ENCODE results near the gene RFC3. TPM values are rescaled to one million over a fixed set of nuclear protein-coding genes. Genes with fewer than 3 reads are reported as not detected.

The RFC3 gene
- total RNA-seq, 1 experiment from 2014 or later, result 38.2 TPM

DNA sequence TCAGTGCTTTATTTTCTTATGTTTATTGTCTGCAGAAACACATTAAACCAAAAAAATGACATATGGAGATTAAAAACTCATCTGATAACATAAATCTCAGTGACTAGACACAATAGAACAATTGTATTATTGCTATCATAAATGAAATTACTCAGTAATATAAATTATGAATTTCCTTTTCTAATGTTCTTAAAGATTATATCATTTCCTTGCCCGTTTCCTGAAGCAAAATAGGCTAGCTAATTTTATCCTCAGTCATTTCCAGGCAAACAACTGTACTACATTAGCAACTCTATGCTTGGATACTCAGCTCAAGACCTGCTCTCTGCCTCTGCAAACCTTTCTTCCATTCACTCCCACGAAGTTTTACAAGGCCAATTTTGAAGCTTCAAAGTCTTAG, 61.2 kb downstream of the RFC3 start:
- Histone ChIP-seq H3K4me2 (ENCODE audit: low read length) (no peak overlapping the region), H3K79me2 (ENCODE audit: insufficient read depth, low read length) (no peaks in the 10 kb centered on the region), H3K27me3 (ENCODE audit: insufficient read depth, low read length) (no peaks in the 10 kb centered on the region), H4K20me1 (ENCODE audit: insufficient read depth) (no peaks in the 10 kb centered on the region), H3K4me3 (replicated peaks in 1 of 2; ENCODE audit: low read depth in 1 of 2, low read length in 2 of 2) (no peak overlapping the region), H3K9ac (ENCODE audit: low read length) (no peak overlapping the region), H3K4me1 (ENCODE audit: control insufficient read depth in 1 of 2, insufficient read depth in 2 of 2, low read length in 2 of 2) (no peaks in the 10 kb centered on the region), H3K27ac (ENCODE audit: low read depth, low read length) (no peak overlapping the region), H2AFZ (ENCODE audit: low read depth, low read length, poor library complexity, severe bottlenecking) (no peak overlapping the region), H3K9me3 (ENCODE audit: control insufficient read depth in 1 of 2, insufficient read depth in 1 of 2, low read depth in 1 of 2, low read length in 2 of 2) (no peaks in the 10 kb centered on the region), H3K9me2 (ENCODE audit: insufficient read depth) (no peaks in the 10 kb centered on the region), H3K36me3 (ENCODE audit: control insufficient read depth in 1 of 2, insufficient read depth in 2 of 2, low read length in 2 of 2) (no peaks in the 10 kb centered on the region)
- intact Hi-C loops (cut with micrococcal nuclease), result no loop called here
- no peak for DNase-seq (ENCODE audit: low read depth, low spot score)
- CTCF ChIA-PET, result interaction anchor here (1.5 kb wide), 1 partner anchor 12 kb away, joined by 4 read pairs; no protein-coding TSS in a partner anchor
- POLR2A ChIA-PET, result no interaction called here
- ATAC-seq, result no peak
- TF ChIP-seq POLR2AphosphoS5 (IDR thresholded peaks at IDR 0.05; ENCODE audit: low read depth, low read length) (no peak), FOSL1 (IDR thresholded peaks at IDR 0.05; ENCODE audit: low read depth) (no peak), CBX3 (IDR thresholded peaks at IDR 0.05; ENCODE audit: low read depth) (no peak), ZFX (IDR thresholded peaks at IDR 0.05) (no peak), TCF7L2 (IDR thresholded peaks at IDR 0.05; ENCODE audit: borderline replicate concordance, extremely low read depth, insufficient read depth, insufficient read length) (no peak), RAD21 (IDR thresholded peaks at IDR 0.05; ENCODE audit: low read depth) (no peak), EGR1 (IDR thresholded peaks at IDR 0.05; ENCODE audit: low read depth) (no peak), JUND (IDR thresholded peaks at IDR 0.05) (no peak), SP1 (IDR thresholded peaks at IDR 0.05; ENCODE audit: low read depth) (no peak), SRF (IDR thresholded peaks at IDR 0.05; ENCODE audit: low read depth) (no peak), CEBPB (IDR thresholded peaks at IDR 0.05; ENCODE audit: low read depth) (no peak)
- TF ChIP-seq, protein P1, sequence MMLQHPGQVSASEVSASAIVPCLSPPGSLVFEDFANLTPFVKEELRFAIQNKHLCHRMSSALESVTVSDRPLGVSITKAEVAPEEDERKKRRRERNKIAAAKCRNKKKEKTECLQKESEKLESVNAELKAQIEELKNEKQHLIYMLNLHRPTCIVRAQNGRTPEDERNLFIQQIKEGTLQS (IDR thresholded peaks at IDR 0.05), result no peak
- no TSS peak for BruUV-seq (replicated peaks)
- RAD21 ChIA-PET (ENCODE audit: low non-redundant PET in 1 of 2, low total read pairs in 2 of 2, uncharacterized antibody in 2 of 2, unreplicated experiment in 2 of 2), result no interaction called here

DNA sequence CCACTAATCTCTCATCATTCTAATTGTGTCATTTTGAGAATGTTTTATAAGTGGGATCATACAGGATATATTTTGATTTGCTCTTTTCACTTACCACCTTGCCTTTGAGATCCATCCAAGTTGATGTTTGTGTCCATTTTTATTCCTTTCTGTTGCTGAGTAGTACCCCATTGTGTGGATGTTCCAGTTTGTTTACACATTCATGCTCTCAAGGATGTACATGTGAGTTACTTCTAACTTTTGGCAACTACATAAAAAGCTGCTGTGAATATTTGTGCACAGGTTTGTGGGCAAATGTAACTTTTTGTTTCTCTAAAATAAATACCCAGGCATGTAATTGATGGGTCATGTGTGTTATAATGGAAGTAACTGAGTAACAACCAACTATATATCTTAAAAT, 64.9 kb downstream of the RFC3 start:
- Histone ChIP-seq H3K4me1 (ENCODE audit: control insufficient read depth in 1 of 2, insufficient read depth in 2 of 2, low read length in 2 of 2) (no peaks in the 10 kb centered on the region), H4K20me1 (ENCODE audit: insufficient read depth) (no peaks in the 10 kb centered on the region), H2AFZ (ENCODE audit: low read depth, low read length, poor library complexity, severe bottlenecking) (no peak overlapping the region), H3K27me3 (ENCODE audit: insufficient read depth, low read length) (no peaks in the 10 kb centered on the region), H3K9ac (ENCODE audit: low read length) (no peak overlapping the region), H3K36me3 (ENCODE audit: control insufficient read depth in 1 of 2, insufficient read depth in 2 of 2, low read length in 2 of 2) (no peaks in the 10 kb centered on the region), H3K79me2 (ENCODE audit: insufficient read depth, low read length) (no peaks in the 10 kb centered on the region), H3K4me2 (ENCODE audit: low read length) (no peak overlapping the region), H3K9me2 (ENCODE audit: insufficient read depth) (no peaks in the 10 kb centered on the region), H3K9me3 (ENCODE audit: control insufficient read depth in 1 of 2, insufficient read depth in 1 of 2, low read depth in 1 of 2, low read length in 2 of 2) (no peaks in the 10 kb centered on the region), H3K27ac (ENCODE audit: low read depth, low read length) (no peak overlapping the region), H3K4me3 (replicated peaks in 1 of 2; ENCODE audit: low read depth in 1 of 2, low read length in 2 of 2) (no peak overlapping the region)
- no TSS peak for BruUV-seq (replicated peaks)
- ChIA-PET CTCF (no interaction called here), RAD21 (ENCODE audit: low non-redundant PET in 1 of 2, low total read pairs in 2 of 2, uncharacterized antibody in 2 of 2, unreplicated experiment in 2 of 2) (no interaction called here), POLR2A (no interaction called here)
- intact Hi-C loops (cut with micrococcal nuclease), result no loop called here
- DNase-seq (ENCODE audit: low read depth, low spot score), result no peak
- TF ChIP-seq EZH2 (IDR thresholded peaks at IDR 0.05) (no peak), RAD21 (IDR thresholded peaks at IDR 0.05; ENCODE audit: low read depth) (no peak), ELF1 (IDR thresholded peaks at IDR 0.05; ENCODE audit: borderline replicate concordance, low read depth) (no peak), JUND (IDR thresholded peaks at IDR 0.05) (no peak), FOSL1 (IDR thresholded peaks at IDR 0.05; ENCODE audit: low read depth) (no peak), CEBPB (IDR thresholded peaks at IDR 0.05; ENCODE audit: low read depth) (no peak), EGR1 (IDR thresholded peaks at IDR 0.05; ENCODE audit: low read depth) (no peak), SP1 (IDR thresholded peaks at IDR 0.05; ENCODE audit: low read depth) (no peak), POLR2A (IDR thresholded peaks at IDR 0.05; ENCODE audit: borderline replicate concordance, extremely low read depth, insufficient read depth, insufficient read length) (no peak)
- TF ChIP-seq, protein P2, sequence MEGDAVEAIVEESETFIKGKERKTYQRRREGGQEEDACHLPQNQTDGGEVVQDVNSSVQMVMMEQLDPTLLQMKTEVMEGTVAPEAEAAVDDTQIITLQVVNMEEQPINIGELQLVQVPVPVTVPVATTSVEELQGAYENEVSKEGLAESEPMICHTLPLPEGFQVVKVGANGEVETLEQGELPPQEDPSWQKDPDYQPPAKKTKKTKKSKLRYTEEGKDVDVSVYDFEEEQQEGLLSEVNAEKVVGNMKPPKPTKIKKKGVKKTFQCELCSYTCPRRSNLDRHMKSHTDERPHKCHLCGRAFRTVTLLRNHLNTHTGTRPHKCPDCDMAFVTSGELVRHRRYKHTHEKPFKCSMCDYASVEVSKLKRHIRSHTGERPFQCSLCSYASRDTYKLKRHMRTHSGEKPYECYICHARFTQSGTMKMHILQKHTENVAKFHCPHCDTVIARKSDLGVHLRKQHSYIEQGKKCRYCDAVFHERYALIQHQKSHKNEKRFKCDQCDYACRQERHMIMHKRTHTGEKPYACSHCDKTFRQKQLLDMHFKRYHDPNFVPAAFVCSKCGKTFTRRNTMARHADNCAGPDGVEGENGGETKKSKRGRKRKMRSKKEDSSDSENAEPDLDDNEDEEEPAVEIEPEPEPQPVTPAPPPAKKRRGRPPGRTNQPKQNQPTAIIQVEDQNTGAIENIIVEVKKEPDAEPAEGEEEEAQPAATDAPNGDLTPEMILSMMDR (IDR thresholded peaks at IDR 0.05 in 2 of 3, conservative IDR thresholded peaks at IDR 0.05 in 1 of 3; ENCODE audit: borderline replicate concordance in 1 of 3, insufficient read depth in 1 of 3, low read depth in 2 of 3, low read length in 2 of 3), result no peak
- TF ChIP-seq, protein P3, sequence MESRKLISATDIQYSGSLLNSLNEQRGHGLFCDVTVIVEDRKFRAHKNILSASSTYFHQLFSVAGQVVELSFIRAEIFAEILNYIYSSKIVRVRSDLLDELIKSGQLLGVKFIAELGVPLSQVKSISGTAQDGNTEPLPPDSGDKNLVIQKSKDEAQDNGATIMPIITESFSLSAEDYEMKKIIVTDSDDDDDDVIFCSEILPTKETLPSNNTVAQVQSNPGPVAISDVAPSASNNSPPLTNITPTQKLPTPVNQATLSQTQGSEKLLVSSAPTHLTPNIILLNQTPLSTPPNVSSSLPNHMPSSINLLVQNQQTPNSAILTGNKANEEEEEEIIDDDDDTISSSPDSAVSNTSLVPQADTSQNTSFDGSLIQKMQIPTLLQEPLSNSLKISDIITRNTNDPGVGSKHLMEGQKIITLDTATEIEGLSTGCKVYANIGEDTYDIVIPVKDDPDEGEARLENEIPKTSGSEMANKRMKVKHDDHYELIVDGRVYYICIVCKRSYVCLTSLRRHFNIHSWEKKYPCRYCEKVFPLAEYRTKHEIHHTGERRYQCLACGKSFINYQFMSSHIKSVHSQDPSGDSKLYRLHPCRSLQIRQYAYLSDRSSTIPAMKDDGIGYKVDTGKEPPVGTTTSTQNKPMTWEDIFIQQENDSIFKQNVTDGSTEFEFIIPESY (IDR thresholded peaks at IDR 0.05; ENCODE audit: extremely low read depth, insufficient replicate concordance, low read length), result no peak
- ATAC-seq, result no peak
